Thoracic aorta (tissue), 2 donors: ENCODE data around the gene SPSB4. TPM values are rescaled to one million over a fixed set of nuclear protein-coding genes. Genes with fewer than 3 reads are reported as not detected.

ENCODE experiments used
- ATAC-seq: fragments of 150-250 bp; one replicate; pipeline ENCODE4 v1.8.0; 2017; ENCODE audit warnings: low read depth; ENCODE audit not compliant: insufficient number of reproducible peaks, low FRiP score
- DNase-seq: peaks from one replicate; pipeline ENCODE4 v3.0.0-alpha.2; 2020; ENCODE audit warnings: low spot score
- H3K27ac ChIP-seq, 2 donors: fragments of 200-600 bp; sonication (generic); 1 replicate in 1 of 2; 2 replicates in 1 of 2; pipeline ENCODE4 v1.5.1; 2016; ENCODE audit warnings: mild to moderate bottlenecking in 2 of 2, moderate library complexity in 2 of 2
- H3K27me3 ChIP-seq: fragments of 200-600 bp; sonication (generic); replicated peaks from 2 replicates; pipeline ENCODE4 v1.6.0; 2016; ENCODE audit warnings: mild to moderate bottlenecking; ENCODE audit not compliant: insufficient read depth
- H3K36me3 ChIP-seq: fragments of 200-600 bp; sonication (generic); one replicate; pipeline ENCODE4 v1.5.1; 2016
- H3K4me1 ChIP-seq, 2 donors: fragments of 200-600 bp; sonication (generic); 1 replicate in 1 of 2; 2 replicates in 1 of 2; pipeline versions ENCODE4 v1.5.1 to v1.6.0; 2016; ENCODE audit warnings: low read depth in 2 of 2, mild to moderate bottlenecking in 1 of 2; ENCODE audit not compliant: control insufficient read depth in 1 of 2
- H3K4me3 ChIP-seq: fragments of 200-600 bp; sonication (generic); 2 replicates; pipeline ENCODE4 v1.5.1; 2016; ENCODE audit warnings: mild to moderate bottlenecking
- H3K9me3 ChIP-seq: fragments of 200-600 bp; sonication (generic); 2 replicates; pipeline ENCODE4 v1.5.1; 2016
- CTCF ChIP-seq: fragments of 200-600 bp; sonication (generic); IDR thresholded peaks from one replicate; pipeline ENCODE4 v1.5.1; 2019; ENCODE audit warnings: antibody characterized with exemption
- total RNA-seq, 2 donors: library from RNA; depleted of rRNA; stranded (reverse); fragments of >200 nt; gene quantifications; one replicate each; pipeline versions ENCODE4 v1.1.0 to v1.2.3, GENCODE V29; 2016

SPSB4 gene
- total RNA-seq, 2 donors from 2014 or later, result 0.41 to 1.1 TPM

GRCh38 chr3:141081141-141081795 is 30.1 kb downstream of the SPSB4 start:
- Histone ChIP-seq H3K36me3 (no peaks in the 10 kb centered on the region), H3K27me3 (no peaks in the 10 kb centered on the region), H3K9me3 (no peaks in the 10 kb centered on the region), H3K4me1 (peaks cover 12 to 62% of the 10 kb centered on the region in 2 donors), H3K27ac (no peak overlapping the region), H3K4me3 (no peak overlapping the region)
- ATAC-seq, result no peak
- TF ChIP-seq CTCF, result no peak
- DNase-seq, result no peak

GRCh38 chr3:141082064-141082463 is 30.9 kb downstream of the SPSB4 start:
- H3K4me3 ChIP-seq, result no peak overlapping the region
- H3K4me1 ChIP-seq, result peaks cover 10 to 62% of the 10 kb centered on the region in 2 donors
- DNase-seq, result no peak
- H3K36me3 ChIP-seq, result no peaks in the 10 kb centered on the region
- no peak for TF ChIP-seq CTCF
- no peaks in the 10 kb centered on the region for H3K27me3 ChIP-seq
- ATAC-seq, result no peak
- H3K9me3 ChIP-seq, result no peaks in the 10 kb centered on the region
- H3K27ac ChIP-seq, result no peak overlapping the region

- H3K27me3 ChIP-seq, result no peaks in the 10 kb centered on the region
- ATAC-seq (no peak), DNase-seq (no peak)
- H3K4me1 ChIP-seq, result peaks cover 4 to 56% of the 10 kb centered on the region in 2 donors
- no peaks in the 10 kb centered on the region for H3K9me3 ChIP-seq
- H3K36me3 ChIP-seq, result no peaks in the 10 kb centered on the region
- peak overlapping the region; percentile 47 to 51 for H3K27ac ChIP-seq
- no peak for TF ChIP-seq CTCF
- H3K4me3 ChIP-seq, result no peak overlapping the region
These were observed 32.1 kb downstream of the SPSB4 start for GRCh38 chr3:141083226-141083625.

- H3K4me3 ChIP-seq, result no peak overlapping the region
- H3K4me1 ChIP-seq, result peaks cover 4 to 48% of the 10 kb centered on the region in 2 donors
- H3K9me3 ChIP-seq, result no peaks in the 10 kb centered on the region
- peak overlapping the region; percentile 47 to 51 for H3K27ac ChIP-seq
- peak; percentile 36 for ATAC-seq
- no peaks in the 10 kb centered on the region for H3K27me3 ChIP-seq
- TF ChIP-seq CTCF, result no peak
- DNase-seq, result no peak
- no peaks in the 10 kb centered on the region for H3K36me3 ChIP-seq
These were observed 32.9 kb downstream of the SPSB4 start for GRCh38 chr3:141083836-141084649.

GRCh38 chr3:141085343-141086070 is 34.4 kb downstream of the SPSB4 start:
- ATAC-seq, result no peak
- no peak overlapping the region for H3K4me3 ChIP-seq
- H3K9me3 ChIP-seq, result no peaks in the 10 kb centered on the region
- peaks cover 4 to 47% of the 10 kb centered on the region in 2 donors for H3K4me1 ChIP-seq
- no peaks in the 10 kb centered on the region for H3K27me3 ChIP-seq
- H3K36me3 ChIP-seq, result no peaks in the 10 kb centered on the region
- no peak for DNase-seq
- no peak overlapping the region for H3K27ac ChIP-seq
- TF ChIP-seq CTCF, result no peak
